NCI-H524 treated with DMSO at 0.1 percent for 48 hours (cell line): Measurements from ENCODE around the gene NFYA.
"Not testable (repeated sequence)": the region's sequence is repeated elsewhere in the genome, so short reads cannot be mapped to it uniquely, and the experiment has no call there.

Source experiments
- DNase-seq: peaks from one replicate; lab custom pipeline; 2025; lab: John Stamatoyannopoulos, UW

The NFYA gene

DNA sequence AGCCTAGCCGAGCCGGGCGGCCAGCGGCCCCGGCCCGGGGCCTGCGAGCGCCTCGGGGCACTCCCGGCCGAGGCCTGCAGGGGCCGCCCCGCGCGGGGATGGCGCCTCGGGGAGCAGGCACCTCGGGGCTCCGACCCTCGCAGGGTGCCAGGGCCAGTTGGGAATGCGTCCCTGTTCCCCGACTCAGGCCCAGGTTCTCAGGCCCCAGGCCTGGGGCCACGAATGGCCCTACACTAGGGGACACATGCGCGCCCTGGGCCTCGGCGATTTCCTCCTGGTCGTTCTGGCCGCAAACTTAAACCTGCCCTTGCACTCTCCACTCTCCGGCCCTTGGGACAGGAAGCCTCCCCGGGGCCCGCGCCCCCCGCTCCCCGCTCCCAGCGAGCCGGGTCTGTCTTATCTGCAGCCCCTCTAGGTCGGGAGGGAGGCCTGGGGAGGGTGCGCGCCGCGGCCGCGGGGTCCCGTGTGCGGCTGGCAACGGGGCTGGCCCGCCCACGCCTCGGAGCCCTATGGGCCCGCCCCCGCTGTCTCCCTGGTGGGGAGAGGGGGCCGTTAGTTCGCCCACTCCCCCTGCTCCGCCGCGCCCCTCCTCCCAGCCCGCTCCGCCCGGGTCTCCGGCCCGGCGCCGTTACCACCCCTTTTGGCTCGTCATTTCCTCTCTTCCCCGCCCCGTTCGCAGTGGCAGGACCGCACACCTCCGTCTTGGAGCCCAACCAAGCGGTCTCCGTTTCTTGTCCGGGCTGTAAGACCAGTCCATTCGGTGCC lies 611 bp downstream of the NFYA start:
- DNase-seq, result peak; percentile 15

DNA sequence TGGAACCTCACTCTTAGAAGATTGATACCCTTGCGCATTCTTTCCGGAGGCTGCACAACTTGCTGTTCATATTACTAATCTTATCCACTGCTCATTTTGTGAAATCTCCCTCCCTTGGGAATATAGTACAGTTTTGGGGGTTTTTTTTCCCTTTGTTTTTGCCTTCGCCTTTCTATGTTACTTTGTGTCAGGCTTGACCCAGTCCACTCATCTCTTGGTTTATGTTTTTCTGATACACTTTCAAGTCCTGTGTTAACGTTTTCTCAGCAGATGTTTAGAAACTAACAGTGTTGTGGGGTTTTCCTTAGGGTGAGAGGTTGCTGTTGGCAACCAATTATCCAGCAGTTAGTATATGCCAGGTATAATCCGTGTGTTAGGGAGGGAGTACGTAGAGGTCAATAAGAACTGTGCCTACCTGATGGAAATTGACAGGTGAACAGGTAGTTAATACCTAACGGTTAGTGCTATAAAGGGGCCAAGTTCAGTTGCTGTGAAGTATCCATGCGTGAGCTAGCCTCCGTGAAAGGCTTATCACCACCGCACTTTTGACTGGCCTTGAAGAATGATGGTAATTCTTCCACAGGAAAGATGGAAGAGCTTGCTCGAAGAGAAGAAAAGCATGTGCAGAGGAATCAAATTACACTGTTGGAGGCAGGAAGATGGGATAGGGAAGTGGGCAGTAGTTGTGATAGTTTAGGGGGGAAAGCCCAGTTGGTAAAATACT lies 1.4 kb downstream of the NFYA start:
- no peak for DNase-seq

GRCh38 chr6:41074692-41075436 lies 2.1 kb downstream of the NFYA start:
- DNase-seq, result no peak

GRCh38 chr6:41075651-41076626 lies 3.2 kb downstream of the NFYA start:
- DNase-seq, result no peak

- DNase-seq, result no peak
These were observed 4.8 kb downstream of the NFYA start for GRCh38 chr6:41077536-41077935.

DNA sequence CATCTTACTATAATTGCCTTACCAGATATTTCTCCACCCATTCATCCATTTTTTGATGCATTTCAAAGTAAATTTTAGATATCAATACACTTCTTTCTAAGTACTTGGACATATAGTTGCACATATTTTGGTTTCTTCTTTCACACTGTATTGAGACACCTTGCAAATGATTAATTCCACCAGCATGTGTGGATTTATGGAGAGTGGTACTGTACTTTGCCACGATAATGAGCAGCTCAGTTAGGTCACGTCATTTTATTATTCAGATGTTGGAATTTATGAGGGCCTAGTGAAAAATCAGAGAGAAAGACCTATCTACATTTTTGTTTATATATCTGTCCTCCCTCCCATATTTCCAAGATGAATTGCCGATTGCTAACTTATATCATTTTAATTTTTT lies 5.3 kb downstream of the NFYA start:
- DNase-seq, result no peak

DNA sequence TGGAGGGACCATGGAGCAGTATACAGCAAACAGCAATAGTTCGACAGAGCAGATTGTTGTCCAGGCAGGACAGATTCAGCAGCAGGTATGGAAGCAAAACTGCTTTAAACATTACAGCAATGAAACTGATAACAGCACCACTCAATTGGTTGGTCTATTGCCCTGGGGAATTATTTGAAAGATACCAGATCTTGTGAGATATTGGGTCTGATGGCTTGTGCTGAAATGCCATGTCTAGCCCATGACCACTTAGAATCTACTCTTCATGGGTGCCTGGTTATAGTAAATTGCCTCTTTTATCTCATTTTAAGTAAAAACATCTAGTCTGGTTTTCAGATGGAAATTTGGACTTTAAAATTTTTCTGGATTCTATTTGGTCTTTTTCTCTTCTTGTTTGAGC lies 6.3 kb downstream of the NFYA start:
- DNase-seq, result no peak

GRCh38 chr6:41080621-41081020 lies 7.8 kb downstream of the NFYA start:
- no peak for DNase-seq

DNA sequence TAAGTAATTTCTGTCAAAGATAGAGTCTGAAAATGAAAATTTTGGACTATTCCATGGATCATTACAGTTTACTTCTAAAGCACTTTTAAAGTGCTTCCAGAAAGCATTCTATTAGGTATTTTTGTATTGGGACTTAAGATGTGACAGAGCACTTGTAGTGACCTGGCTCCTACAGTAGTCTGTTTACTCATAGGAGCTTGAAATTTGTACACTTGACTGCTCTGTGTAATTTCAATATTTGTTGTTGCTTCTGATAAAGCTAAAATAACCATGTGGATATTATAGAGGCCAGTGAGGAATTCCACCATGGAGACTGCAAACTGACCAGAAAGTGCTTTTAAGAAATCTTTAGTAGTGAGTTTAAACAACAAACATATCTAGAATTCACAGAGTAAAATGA lies 10.3 kb downstream of the NFYA start:
- DNase-seq, result no peak

- DNase-seq, result no peak
These were observed 12.4 kb downstream of the NFYA start for GRCh38 chr6:41085182-41085581.

GRCh38 chr6:41088451-41088850 lies 15.7 kb downstream of the NFYA start:
- DNase-seq, result no peak

- no peak for DNase-seq
These were observed 18.3 kb downstream of the NFYA start for GRCh38 chr6:41090841-41091761.

DNA sequence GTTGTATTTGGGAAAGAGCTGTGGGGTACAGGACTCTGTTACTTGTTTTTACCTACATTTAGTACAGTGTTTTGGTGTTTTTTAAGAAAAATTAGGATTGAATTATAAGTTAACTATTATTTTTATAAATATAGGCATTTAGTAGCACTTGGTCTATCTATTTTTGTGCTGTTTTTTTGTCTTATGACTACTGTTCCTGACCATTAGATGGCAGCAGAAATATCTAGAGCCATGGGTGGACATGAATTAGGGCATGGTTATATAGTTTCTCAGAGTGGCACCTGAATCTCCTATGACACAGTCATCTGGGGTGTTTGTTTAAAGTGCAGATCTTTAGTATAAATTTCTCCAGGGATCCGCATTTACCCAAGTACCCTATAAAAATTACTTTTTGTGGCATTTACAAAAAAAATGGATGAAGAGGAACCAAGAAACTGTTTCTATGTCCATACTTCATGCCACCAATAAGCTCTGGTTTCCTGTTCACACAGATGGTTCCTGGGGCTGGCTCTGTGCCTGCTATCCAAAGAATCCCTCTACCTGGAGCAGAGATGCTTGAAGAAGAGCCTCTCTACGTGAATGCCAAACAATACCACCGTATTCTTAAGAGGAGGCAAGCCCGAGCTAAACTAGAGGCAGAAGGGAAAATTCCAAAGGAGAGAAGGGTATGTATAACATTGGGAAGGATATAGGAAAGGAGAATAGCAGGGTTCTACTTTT lies 19.8 kb downstream of the NFYA start:
- DNase-seq, result no peak

GRCh38 chr6:41093729-41094128 lies 21.0 kb downstream of the NFYA start:
- no peak for DNase-seq

DNA sequence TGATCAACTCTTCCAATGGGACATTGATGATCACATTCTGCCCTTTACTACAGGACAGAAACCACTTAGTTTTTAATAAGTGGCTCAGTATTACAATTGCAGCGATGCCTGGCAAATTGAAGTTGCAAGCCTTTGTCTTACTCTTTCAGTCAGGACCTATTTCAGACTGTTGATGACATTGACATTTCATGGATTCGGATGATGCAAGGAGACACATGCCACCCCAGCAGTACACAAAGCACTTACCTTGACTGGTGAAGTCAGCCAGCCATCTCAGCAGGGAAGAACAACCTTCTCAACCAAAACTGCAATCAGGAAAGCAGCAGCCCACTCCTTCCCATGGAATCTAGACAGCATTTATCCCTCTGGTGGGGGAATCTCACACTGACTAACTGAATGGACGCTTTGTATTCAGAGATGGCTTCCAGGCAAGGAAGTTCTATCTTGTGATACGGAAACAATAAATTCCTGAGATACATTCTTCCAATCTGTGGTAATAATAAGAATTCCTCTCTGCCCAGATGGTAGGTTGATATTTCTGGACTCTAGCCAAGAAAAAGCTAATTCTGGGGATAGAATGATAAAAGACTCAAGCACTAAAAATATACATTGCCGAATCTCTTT lies 24.8 kb downstream of the NFYA start:
- DNase-seq, result no peak

- no peak for DNase-seq
These were observed 25.6 kb downstream of the NFYA start for GRCh38 chr6:41098366-41098765.

DNA sequence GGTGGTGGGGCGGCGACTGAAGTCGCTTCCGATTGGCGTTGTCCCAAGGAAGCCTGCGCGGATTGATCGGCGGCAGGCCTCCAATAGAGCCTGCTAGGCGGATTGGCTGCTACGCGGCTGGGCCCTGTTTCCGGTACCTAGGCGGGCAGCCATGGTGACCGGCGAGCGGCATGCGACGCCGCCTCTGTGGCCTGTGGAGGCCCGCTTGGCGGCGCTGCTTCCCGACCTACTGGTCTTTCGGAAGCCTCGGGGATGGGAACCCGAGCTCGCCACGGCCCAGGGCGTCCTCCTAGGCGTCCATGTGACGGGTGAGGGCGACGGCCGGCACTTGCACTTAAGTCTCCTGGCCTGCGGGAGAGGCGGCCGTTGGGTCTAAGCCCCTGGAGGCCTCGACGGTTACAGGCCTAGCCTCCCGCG lies 28.1 kb downstream of the NFYA start:
- DNase-seq, result no peak

DNA sequence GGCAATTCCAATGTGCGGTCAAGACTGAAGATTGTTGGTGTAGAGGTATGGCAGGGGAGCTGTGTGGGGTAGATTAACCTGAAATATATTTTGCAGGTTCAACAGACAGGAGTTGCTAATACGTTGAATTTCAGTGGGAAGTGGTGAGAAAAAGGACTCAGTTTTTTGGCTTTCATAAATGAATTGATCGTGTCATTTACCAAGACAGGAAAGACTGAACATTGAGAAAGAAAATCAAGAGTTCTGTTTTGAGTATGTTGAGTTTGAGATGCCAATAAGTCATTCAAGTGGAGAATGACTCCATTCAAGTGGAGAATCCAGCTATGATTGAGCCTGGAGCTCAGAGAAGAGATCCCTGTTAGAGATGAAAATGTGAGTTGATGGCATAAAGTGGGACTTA lies 31.1 kb downstream of the NFYA start:
- DNase-seq, result no peak

DNA sequence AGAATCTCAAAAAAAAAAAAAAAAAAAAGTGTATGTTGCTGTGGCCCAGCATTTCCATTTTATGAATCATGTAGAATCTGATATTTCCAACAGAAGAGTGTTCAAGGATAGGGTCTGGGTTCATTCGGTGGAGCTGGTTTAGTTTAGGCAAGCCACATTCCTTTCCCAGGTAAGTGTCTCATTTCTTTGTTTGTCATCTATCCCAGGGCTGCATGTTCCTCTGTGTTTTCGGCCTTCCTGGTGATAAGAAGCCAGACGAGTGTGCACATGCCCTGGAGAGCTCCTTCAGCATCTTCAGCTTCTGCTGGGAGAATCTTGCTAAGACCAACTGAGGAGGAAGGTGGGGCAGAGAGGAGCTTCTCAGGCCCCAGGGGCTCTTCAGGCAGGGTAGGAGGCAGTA lies 38.2 kb downstream of the NFYA start:
- DNase-seq, result no peak

GRCh38 chr6:41115027-41115426 lies 42.3 kb downstream of the NFYA start:
- DNase-seq, result not testable (repeated sequence)
